Measurements from ENCODE around the gene MTMR3.

The MTMR3 gene

GRCh38 chr22:29997107-29997506 is 114.1 kb downstream of the MTMR3 start:
- no peak overlapping the region for H3K27ac ChIP-seq (ENCODE audit: low read length)
- no peaks in the 10 kb centered on the region for H3K27me3 ChIP-seq (ENCODE audit: insufficient read depth, low read length)
- peaks cover 18% of the 10 kb centered on the region for H3K4me1 ChIP-seq (ENCODE audit: insufficient read depth, low read length)
- peaks cover 10% of the 10 kb centered on the region for H3K36me3 ChIP-seq (ENCODE audit: insufficient read depth, low read depth, low read length)
- no peak overlapping the region for H3K4me3 ChIP-seq (ENCODE audit: low read length)
- no peaks in the 10 kb centered on the region for H3K9me3 ChIP-seq (ENCODE audit: insufficient read depth, low read depth, low read length)
- no peak overlapping the region for H3K9ac ChIP-seq (ENCODE audit: low read depth, low read length)

DNA sequence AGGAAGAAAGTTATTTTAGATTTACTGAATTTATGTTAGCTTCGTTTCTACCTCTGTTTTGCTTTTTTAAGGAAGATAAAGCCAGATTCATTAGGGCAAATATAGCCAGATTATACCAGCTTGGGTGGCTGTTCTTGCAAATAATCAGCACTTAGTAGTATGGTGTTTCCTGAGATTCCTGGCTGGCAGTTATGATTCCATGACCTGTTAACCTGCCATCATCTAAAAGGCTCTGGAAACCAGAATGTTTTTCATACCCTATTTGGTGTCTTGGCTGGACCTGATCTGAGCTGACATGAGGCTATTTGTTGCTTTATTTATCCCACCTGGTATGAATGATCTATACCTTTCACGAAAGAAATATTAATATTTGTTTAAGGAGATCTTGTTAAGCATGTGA is 114.5 kb downstream of the MTMR3 start:
- no peak overlapping the region for H3K9ac ChIP-seq (ENCODE audit: low read depth, low read length)
- H3K4me1 ChIP-seq (ENCODE audit: insufficient read depth, low read length) = peaks cover 15% of the 10 kb centered on the region
- H3K9me3 ChIP-seq (ENCODE audit: insufficient read depth, low read depth, low read length) = no peaks in the 10 kb centered on the region
- no peak overlapping the region for H3K4me3 ChIP-seq (ENCODE audit: low read length)
- no peaks in the 10 kb centered on the region for H3K27me3 ChIP-seq (ENCODE audit: insufficient read depth, low read length)
- peaks cover 10% of the 10 kb centered on the region for H3K36me3 ChIP-seq (ENCODE audit: insufficient read depth, low read depth, low read length)
- no peak overlapping the region for H3K27ac ChIP-seq (ENCODE audit: low read length)

GRCh38 chr22:29998627-29999384 is 115.8 kb downstream of the MTMR3 start:
- H3K9ac ChIP-seq (ENCODE audit: low read depth, low read length) = no peak overlapping the region
- peaks cover 10% of the 10 kb centered on the region for H3K36me3 ChIP-seq (ENCODE audit: insufficient read depth, low read depth, low read length)
- no peaks in the 10 kb centered on the region for H3K27me3 ChIP-seq (ENCODE audit: insufficient read depth, low read length)
- no peaks in the 10 kb centered on the region for H3K9me3 ChIP-seq (ENCODE audit: insufficient read depth, low read depth, low read length)
- no peak overlapping the region for H3K27ac ChIP-seq (ENCODE audit: low read length)
- H3K4me3 ChIP-seq (ENCODE audit: low read length) = no peak overlapping the region
- H3K4me1 ChIP-seq (ENCODE audit: insufficient read depth, low read length) = peaks cover 3% of the 10 kb centered on the region

GRCh38 chr22:30000566-30000965 is 117.6 kb downstream of the MTMR3 start:
- Histone ChIP-seq H3K27ac (ENCODE audit: low read length) (no peak overlapping the region), H3K27me3 (ENCODE audit: insufficient read depth, low read length) (no peaks in the 10 kb centered on the region), H3K4me1 (ENCODE audit: insufficient read depth, low read length) (peaks cover 4% of the 10 kb centered on the region; the same call in 1 of the 2 replicates), H3K36me3 (ENCODE audit: insufficient read depth, low read depth, low read length) (peaks cover 10% of the 10 kb centered on the region), H3K9me3 (ENCODE audit: insufficient read depth, low read depth, low read length) (no peaks in the 10 kb centered on the region), H3K9ac (ENCODE audit: low read depth, low read length) (no peak overlapping the region), H3K4me3 (ENCODE audit: low read length) (no peak overlapping the region)

DNA sequence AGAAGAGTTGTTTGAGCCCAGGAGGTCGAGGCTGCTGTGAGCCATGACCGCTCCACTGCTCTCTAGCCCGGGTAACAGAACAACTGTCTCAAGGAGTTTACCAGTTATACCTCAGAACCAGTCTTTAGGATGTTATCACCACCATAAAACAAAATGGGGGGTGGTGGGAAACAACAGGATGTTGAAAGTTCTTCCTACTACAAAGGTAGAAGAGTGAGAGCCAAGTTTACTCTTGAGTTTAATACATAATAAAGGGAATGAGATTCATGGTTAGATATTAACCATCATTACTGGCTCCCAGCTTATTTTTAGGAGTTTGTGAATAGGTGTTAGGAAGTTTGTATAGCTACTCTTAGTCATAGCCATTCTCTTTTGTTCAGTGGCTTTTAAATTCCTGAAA is 118.5 kb downstream of the MTMR3 start:
- no peak overlapping the region for H3K9ac ChIP-seq (ENCODE audit: low read depth, low read length)
- H3K36me3 ChIP-seq (ENCODE audit: insufficient read depth, low read depth, low read length) = peaks cover 12% of the 10 kb centered on the region
- peaks cover 4% of the 10 kb centered on the region; the same call in 1 of the 2 replicates for H3K4me1 ChIP-seq (ENCODE audit: insufficient read depth, low read length)
- no peak overlapping the region for H3K27ac ChIP-seq (ENCODE audit: low read length)
- no peak overlapping the region for H3K4me3 ChIP-seq (ENCODE audit: low read length)
- no peaks in the 10 kb centered on the region for H3K9me3 ChIP-seq (ENCODE audit: insufficient read depth, low read depth, low read length)
- H3K27me3 ChIP-seq (ENCODE audit: insufficient read depth, low read length) = no peaks in the 10 kb centered on the region

- H3K27me3 ChIP-seq (ENCODE audit: insufficient read depth, low read length) = no peaks in the 10 kb centered on the region
- H3K4me3 ChIP-seq (ENCODE audit: low read length) = no peak overlapping the region
- H3K9ac ChIP-seq (ENCODE audit: low read depth, low read length) = no peak overlapping the region
- H3K4me1 ChIP-seq (ENCODE audit: insufficient read depth, low read length) = peaks cover 6% of the 10 kb centered on the region; the same call in 1 of the 2 replicates
- no peak overlapping the region for H3K27ac ChIP-seq (ENCODE audit: low read length)
- H3K36me3 ChIP-seq (ENCODE audit: insufficient read depth, low read depth, low read length) = peaks cover 28% of the 10 kb centered on the region
- no peaks in the 10 kb centered on the region for H3K9me3 ChIP-seq (ENCODE audit: insufficient read depth, low read depth, low read length)
These were observed 120.0 kb downstream of the MTMR3 start for GRCh38 chr22:30002861-30003486.

GRCh38 chr22:30004101-30004500 is 121.1 kb downstream of the MTMR3 start:
- peaks cover 15% of the 10 kb centered on the region for H3K4me1 ChIP-seq (ENCODE audit: insufficient read depth, low read length)
- H3K4me3 ChIP-seq (ENCODE audit: low read length) = no peak overlapping the region
- no peaks in the 10 kb centered on the region for H3K27me3 ChIP-seq (ENCODE audit: insufficient read depth, low read length)
- peaks cover 34% of the 10 kb centered on the region for H3K36me3 ChIP-seq (ENCODE audit: insufficient read depth, low read depth, low read length)
- no peaks in the 10 kb centered on the region for H3K9me3 ChIP-seq (ENCODE audit: insufficient read depth, low read depth, low read length)
- no peak overlapping the region for H3K27ac ChIP-seq (ENCODE audit: low read length)
- no peak overlapping the region for H3K9ac ChIP-seq (ENCODE audit: low read depth, low read length)

- Histone ChIP-seq H3K27ac (ENCODE audit: low read length) (no peak overlapping the region), H3K4me1 (ENCODE audit: insufficient read depth, low read length) (peaks cover 16% of the 10 kb centered on the region), H3K9ac (ENCODE audit: low read depth, low read length) (no peak overlapping the region), H3K4me3 (ENCODE audit: low read length) (no peak overlapping the region), H3K27me3 (ENCODE audit: insufficient read depth, low read length) (no peaks in the 10 kb centered on the region), H3K9me3 (ENCODE audit: insufficient read depth, low read depth, low read length) (no peaks in the 10 kb centered on the region), H3K36me3 (ENCODE audit: insufficient read depth, low read depth, low read length) (peaks cover 32% of the 10 kb centered on the region; the same call in 1 of the 2 replicates)
These were observed 121.7 kb downstream of the MTMR3 start for GRCh38 chr22:30004694-30005093.

GRCh38 chr22:30005213-30005857 is 122.4 kb downstream of the MTMR3 start:
- H3K27me3 ChIP-seq (ENCODE audit: insufficient read depth, low read length) = no peaks in the 10 kb centered on the region
- H3K9ac ChIP-seq (ENCODE audit: low read depth, low read length) = no peak overlapping the region
- peaks cover 16% of the 10 kb centered on the region for H3K4me1 ChIP-seq (ENCODE audit: insufficient read depth, low read length)
- H3K9me3 ChIP-seq (ENCODE audit: insufficient read depth, low read depth, low read length) = no peaks in the 10 kb centered on the region
- H3K36me3 ChIP-seq (ENCODE audit: insufficient read depth, low read depth, low read length) = peaks cover 39% of the 10 kb centered on the region; the same call in 1 of the 2 replicates
- no peak overlapping the region for H3K27ac ChIP-seq (ENCODE audit: low read length)
- no peak overlapping the region for H3K4me3 ChIP-seq (ENCODE audit: low read length)

DNA sequence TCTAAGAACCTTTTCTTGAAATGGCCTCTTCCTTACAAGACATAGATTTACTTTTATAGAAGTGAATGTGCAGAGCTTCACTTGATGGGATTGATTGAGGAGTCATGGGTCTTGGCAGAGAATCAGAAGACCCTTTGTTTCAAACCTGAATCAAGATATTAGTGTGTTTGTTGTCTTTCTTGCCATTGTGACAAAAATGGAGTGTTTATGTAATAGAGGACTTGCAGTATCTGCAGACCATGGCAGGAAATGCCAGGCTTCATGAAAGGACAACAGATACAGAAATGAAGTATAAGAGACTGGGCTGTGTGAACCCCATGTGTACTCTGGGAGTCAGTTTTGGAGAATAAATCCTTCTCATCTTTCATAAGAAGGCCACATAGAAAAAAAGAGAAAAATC is 124.4 kb downstream of the MTMR3 start:
- no peaks in the 10 kb centered on the region for H3K27me3 ChIP-seq (ENCODE audit: insufficient read depth, low read length)
- peaks cover 51% of the 10 kb centered on the region for H3K36me3 ChIP-seq (ENCODE audit: insufficient read depth, low read depth, low read length)
- H3K27ac ChIP-seq (ENCODE audit: low read length) = no peak overlapping the region
- H3K4me3 ChIP-seq (ENCODE audit: low read length) = no peak overlapping the region
- H3K9me3 ChIP-seq (ENCODE audit: insufficient read depth, low read depth, low read length) = no peaks in the 10 kb centered on the region
- no peak overlapping the region for H3K9ac ChIP-seq (ENCODE audit: low read depth, low read length)
- peaks cover 16% of the 10 kb centered on the region for H3K4me1 ChIP-seq (ENCODE audit: insufficient read depth, low read length)

DNA sequence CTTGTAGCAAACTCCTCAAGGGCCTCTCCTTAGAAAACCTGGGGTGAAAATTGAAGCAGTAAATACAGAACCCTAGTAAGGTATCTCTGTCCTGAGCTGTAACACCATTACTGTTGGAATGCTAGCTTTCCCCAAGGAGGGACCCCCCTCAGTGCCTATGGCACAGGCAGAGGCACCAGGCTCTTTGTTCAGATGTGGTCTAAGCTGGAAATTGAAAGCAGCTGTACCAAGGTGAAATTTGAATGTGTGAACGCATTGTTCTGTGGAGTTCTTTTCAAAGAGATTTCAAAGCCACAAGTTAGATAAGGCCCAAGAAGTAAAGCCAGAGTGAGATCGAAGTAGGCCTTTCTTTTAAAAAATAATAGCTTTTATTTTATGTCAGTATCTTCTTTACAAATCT is 125.4 kb downstream of the MTMR3 start:
- Histone ChIP-seq H3K4me3 (ENCODE audit: low read length) (no peak overlapping the region), H3K27ac (ENCODE audit: low read length) (no peak overlapping the region), H3K9me3 (ENCODE audit: insufficient read depth, low read depth, low read length) (no peaks in the 10 kb centered on the region), H3K27me3 (ENCODE audit: insufficient read depth, low read length) (no peaks in the 10 kb centered on the region), H3K9ac (ENCODE audit: low read depth, low read length) (no peak overlapping the region), H3K36me3 (ENCODE audit: insufficient read depth, low read depth, low read length) (peaks cover 61% of the 10 kb centered on the region), H3K4me1 (ENCODE audit: insufficient read depth, low read length) (peaks cover 16% of the 10 kb centered on the region)

- H3K9me3 ChIP-seq (ENCODE audit: insufficient read depth, low read depth, low read length) = no peaks in the 10 kb centered on the region
- H3K27ac ChIP-seq (ENCODE audit: low read length) = no peak overlapping the region
- no peak overlapping the region for H3K4me3 ChIP-seq (ENCODE audit: low read length)
- H3K4me1 ChIP-seq (ENCODE audit: insufficient read depth, low read length) = peaks cover 12% of the 10 kb centered on the region
- no peaks in the 10 kb centered on the region for H3K27me3 ChIP-seq (ENCODE audit: insufficient read depth, low read length)
- no peak overlapping the region for H3K9ac ChIP-seq (ENCODE audit: low read depth, low read length)
- peaks cover 72% of the 10 kb centered on the region for H3K36me3 ChIP-seq (ENCODE audit: insufficient read depth, low read depth, low read length)
These were observed 126.5 kb downstream of the MTMR3 start for GRCh38 chr22:30009478-30009877.
